ENCODE results near the gene COL21A1.
"Not testable (repeated sequence)": the region's sequence is repeated elsewhere in the genome, so short reads cannot be mapped to it uniquely, and the experiment has no call there.

Gene COL21A1

GRCh38 chr6:56246881-56247653, at the start of gene COL21A1:
TSS of gene COL21A1 (minus strand) at chr6:56247580. CDS start at chr6:56182618, 64,962 bp downstream.
- DNase-seq, result peak; percentile 10

- no peak for DNase-seq
Observed at GRCh38 chr6:56293781-56294180, 46.4 kb upstream of the COL21A1 start.

GRCh38 chr6:56292505-56293181, 45.3 kb upstream of the COL21A1 start:
- peak; percentile 16 for DNase-seq

GRCh38 chr6:56291302-56291917, 44.0 kb upstream of the COL21A1 start:
- no peak for DNase-seq

- no peak for DNase-seq
Observed at GRCh38 chr6:56289721-56290120, 42.3 kb upstream of the COL21A1 start.

- DNase-seq, result no peak
Observed at GRCh38 chr6:56288347-56288746, 41.0 kb upstream of the COL21A1 start.

- DNase-seq, result no peak
Observed at GRCh38 chr6:56282391-56282790, 35.0 kb upstream of the COL21A1 start.

GRCh38 chr6:56280126-56280525, 32.7 kb upstream of the COL21A1 start:
- DNase-seq, result no peak

GRCh38 chr6:56279331-56280080, 32.1 kb upstream of the COL21A1 start:
- no peak for DNase-seq

GRCh38 chr6:56278171-56278591, 30.8 kb upstream of the COL21A1 start:
- DNase-seq, result no peak

- no peak for DNase-seq
Observed at GRCh38 chr6:56270812-56271441, 23.5 kb upstream of the COL21A1 start.

GRCh38 chr6:56268266-56268665, 20.9 kb upstream of the COL21A1 start:
- DNase-seq, result no peak

GRCh38 chr6:56266011-56266410, 18.6 kb upstream of the COL21A1 start:
- no peak for DNase-seq

- DNase-seq, result no peak
Observed at GRCh38 chr6:56263596-56264315, 16.4 kb upstream of the COL21A1 start.

GRCh38 chr6:56260593-56260992, 13.2 kb upstream of the COL21A1 start:
- not testable (repeated sequence) for DNase-seq

GRCh38 chr6:56259234-56260077, 12.1 kb upstream of the COL21A1 start:
- no peak for DNase-seq

- DNase-seq, result no peak
Observed at GRCh38 chr6:56255349-56255748, 8.0 kb upstream of the COL21A1 start.

- no peak for DNase-seq
Observed at GRCh38 chr6:56250266-56250665, 2.9 kb upstream of the COL21A1 start.

- DNase-seq, result no peak
Observed at GRCh38 chr6:56247654-56248122, 308 bp upstream of the COL21A1 start.

- DNase-seq, result no peak
Observed at GRCh38 chr6:56246541-56246880, 869 bp downstream of the COL21A1 start.

- no peak for DNase-seq
Observed at GRCh38 chr6:56245903-56246351, 1.5 kb downstream of the COL21A1 start.
